ENCODE results near the gene NLGN4Y. TPM values are rescaled to one million over a fixed set of nuclear protein-coding genes. Genes with fewer than 3 reads are reported as not detected.

NLGN4Y gene
- total and polyA plus RNA-seq, 12 donors = 3.7 to 63.3 (median 9.1) TPM; not detected in 7

DNA sequence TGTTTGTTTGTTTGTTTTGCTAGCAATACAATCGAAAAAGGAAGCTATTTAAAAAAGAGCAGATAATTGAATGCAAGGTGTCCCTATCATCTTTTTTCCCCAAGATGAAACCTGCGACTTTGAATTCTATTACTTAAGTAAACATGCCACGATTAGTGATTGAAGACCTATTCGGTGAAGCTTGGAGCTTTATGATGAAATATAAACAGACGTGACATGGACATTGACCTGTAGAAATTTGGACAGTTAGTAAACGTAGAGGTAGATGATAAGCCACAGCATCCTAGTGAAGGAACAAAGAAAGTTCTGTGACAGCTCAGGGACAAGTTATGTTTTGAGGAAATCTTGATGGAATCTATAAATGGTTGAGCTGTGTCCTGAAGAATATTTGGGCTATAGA lies 103.9 kb downstream of the NLGN4Y start:
- Histone ChIP-seq H3K27me3 (no peaks in the 10 kb centered on the region), H3K9me3 (replicated peaks in 1 of 3) (no peaks in the 10 kb centered on the region), H3K4me1 (replicated peaks in 1 of 2) (no peaks in the 10 kb centered on the region), H3K36me3 (replicated peaks in 1 of 2) (no peaks in the 10 kb centered on the region), H3K27ac (no peak overlapping the region), H3K4me3 (no peak overlapping the region)
- WGBS, 4 donors = 82 to 83% methylated on average over 6 of the region's 6 CpGs; no CpG with 5 or more reads in 2 of the 4 donors
- no peak for DNase-seq
- intact Hi-C loops (cut with DNase I) = no loop called here
- no peak for TF ChIP-seq CTCF (IDR thresholded peaks at IDR 0.05)
- TF ChIP-seq POLR2A (IDR thresholded peaks at IDR 0.05) = no peak

DNA sequence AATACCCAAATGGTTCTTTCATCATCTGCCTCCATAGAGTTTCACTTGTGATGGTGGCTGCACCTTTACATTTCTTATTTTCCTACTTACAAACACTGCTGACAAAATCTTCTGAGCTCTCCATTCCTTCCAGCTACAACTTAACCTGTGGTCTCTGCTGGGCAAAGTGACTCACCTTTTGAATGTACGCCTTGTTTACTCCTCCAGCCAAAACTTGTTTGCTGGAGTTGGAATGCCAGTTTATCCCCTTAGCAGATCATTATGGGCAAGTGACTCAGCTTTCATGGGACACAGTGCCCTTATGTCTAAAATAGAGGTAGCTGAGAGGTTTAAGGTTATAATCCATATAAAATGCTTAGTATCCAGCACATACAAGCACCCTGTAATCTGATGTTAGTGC lies 107.3 kb downstream of the NLGN4Y start:
- 43 to 60% methylated on average over 1 of the region's 1 CpG; no CpG with 5 or more reads in 2 of the 4 donors for WGBS, 4 donors
- H3K9me3 ChIP-seq (replicated peaks in 1 of 3) = no peaks in the 10 kb centered on the region
- TF ChIP-seq POLR2A (IDR thresholded peaks at IDR 0.05) (no peak), CTCF (IDR thresholded peaks at IDR 0.05) (no peak)
- H3K4me3 ChIP-seq = no peak overlapping the region
- H3K27me3 ChIP-seq = no peaks in the 10 kb centered on the region
- H3K27ac ChIP-seq = no peak overlapping the region
- no peak for DNase-seq
- H3K36me3 ChIP-seq (replicated peaks in 1 of 2) = no peaks in the 10 kb centered on the region
- no peaks in the 10 kb centered on the region for H3K4me1 ChIP-seq (replicated peaks in 1 of 2)
- intact Hi-C loops (cut with DNase I) = no loop called here

DNA sequence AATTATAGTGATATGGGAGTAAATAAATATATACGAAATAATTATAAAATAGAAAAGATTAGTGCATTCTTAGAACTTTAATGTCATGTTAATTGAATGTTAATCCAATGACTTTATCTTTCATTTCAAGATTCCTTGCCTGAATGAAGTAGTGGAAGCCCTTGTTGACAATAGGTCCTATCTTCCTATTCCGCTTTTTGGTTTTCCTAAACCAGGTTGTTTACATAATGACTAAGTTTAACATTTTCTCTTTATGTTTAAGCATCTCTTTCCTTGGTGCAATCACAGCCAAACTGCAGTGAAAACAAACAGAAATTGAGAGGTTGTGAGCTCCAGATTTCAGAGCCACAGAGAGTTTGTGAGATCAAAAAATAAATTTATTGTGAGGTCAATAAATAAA lies 109.4 kb downstream of the NLGN4Y start:
- TF ChIP-seq POLR2A (IDR thresholded peaks at IDR 0.05) = no peak
- TF ChIP-seq CTCF (IDR thresholded peaks at IDR 0.05) = no peak
- no peaks in the 10 kb centered on the region for H3K9me3 ChIP-seq (replicated peaks in 1 of 3)
- intact Hi-C loops (cut with DNase I) = no loop called here
- no peaks in the 10 kb centered on the region for H3K4me1 ChIP-seq (replicated peaks in 1 of 2)
- no peak overlapping the region for H3K27ac ChIP-seq
- no peaks in the 10 kb centered on the region for H3K36me3 ChIP-seq (replicated peaks in 1 of 2)
- DNase-seq = no peak
- H3K4me3 ChIP-seq = no peak overlapping the region
- 94 to 97% methylated on average over 2 of the region's 2 CpGs; no CpG with 5 or more reads in 2 of the 4 donors for WGBS, 4 donors
- no peaks in the 10 kb centered on the region for H3K27me3 ChIP-seq

- Histone ChIP-seq H3K4me1 (replicated peaks in 1 of 2) (no peaks in the 10 kb centered on the region), H3K9me3 (replicated peaks in 1 of 3) (no peaks in the 10 kb centered on the region), H3K27me3 (no peaks in the 10 kb centered on the region), H3K27ac (no peak overlapping the region), H3K36me3 (replicated peaks in 1 of 2) (no peaks in the 10 kb centered on the region), H3K4me3 (no peak overlapping the region)
- DNase-seq = no peak
- intact Hi-C loops (cut with DNase I) = no loop called here
- TF ChIP-seq POLR2A (IDR thresholded peaks at IDR 0.05) (no peak), CTCF (IDR thresholded peaks at IDR 0.05) (no peak)
Measured at GRCh38 chrY:14634954-14635353, 110.6 kb downstream of the NLGN4Y start.
